Panc1 (cell line): ENCODE data around the gene BCO2. TPM values are rescaled to one million over a fixed set of nuclear protein-coding genes. Genes with fewer than 3 reads are reported as not detected.

Source experiments
- ATAC-seq: fragments of 200-7000 bp; cut with Tn5 transposase; 2 replicates; pipeline ENCODE4 v1.9.1; 2020; ENCODE audit warnings: mild to moderate bottlenecking, moderate library complexity
- BruUV-seq: library from RNA; stranded (reverse); fragments of 400-500 nt; replicated peaks from 2 replicates; lab custom pipeline; 2021; lab: Mats Ljungman, UMichigan
- CTCF ChIA-PET: fragments of 300-600 bp; sonication (Branson Sonifier 250); formaldehyde crosslinking; loops from one replicate; lab custom pipeline; 2022; ENCODE audit warnings: antibody characterized with exemption; lab: Charles Lee
- POLR2A ChIA-PET: fragments of 300-600 bp; sonication (Branson Sonifier 250); formaldehyde crosslinking; loops from one replicate; lab custom pipeline; 2022; ENCODE audit warnings: antibody characterized with exemption; lab: Charles Lee
- DNase-seq: peaks from one replicate; pipeline ENCODE4 v3.0.0-alpha.2; 2010; ENCODE audit warnings: low read depth, low spot score
- H3K27ac ChIP-seq: 2 replicates; pipeline ENCODE4 v1.5.1; 2011; ENCODE audit warnings: mild to moderate bottlenecking, low read length, inconsistent platforms
- H3K27me3 ChIP-seq: fragments of 200-500 bp; sonication (Bioruptor generic); 2 replicates; pipeline ENCODE4 v1.6.0; 2014; ENCODE audit warnings: low read length, inconsistent platforms; ENCODE audit not compliant: control insufficient read depth, insufficient read depth
- H3K36me3 ChIP-seq: fragments of 200-500 bp; sonication (Bioruptor generic); 2 replicates; pipeline ENCODE4 v1.5.1; 2014; ENCODE audit warnings: inconsistent platforms, mild to moderate bottlenecking, low read length, moderate library complexity; ENCODE audit not compliant: control insufficient read depth, insufficient read depth
- H3K4me1 ChIP-seq: 2 replicates; pipeline ENCODE4 v1.5.1; 2011; ENCODE audit warnings: inconsistent platforms, mild to moderate bottlenecking, low read length, moderate library complexity; ENCODE audit not compliant: control insufficient read depth, insufficient read depth
- H3K4me3 ChIP-seq, 2 experiments: 2 replicates each; pipeline ENCODE4 v1.5.1; 2011 to 2012; ENCODE audit warnings: low read depth in 2 of 2, low read length in 2 of 2, mild to moderate bottlenecking in 2 of 2, inconsistent platforms in 1 of 2, moderate library complexity in 1 of 2
- H3K9me3 ChIP-seq: fragments of 200-500 bp; sonication (Bioruptor generic); 2 replicates; pipeline ENCODE4 v1.5.1; 2014; ENCODE audit warnings: low read depth, mild to moderate bottlenecking, inconsistent platforms, low read length, moderate library complexity; ENCODE audit not compliant: control insufficient read depth, insufficient read depth
- POLR2AphosphoS5 ChIP-seq: IDR thresholded peaks from 2 replicates; pipeline ENCODE4 v1.6.1; 2012; ENCODE audit warnings: mild to moderate bottlenecking, low read depth, low read length, moderate library complexity
- SIN3A ChIP-seq: IDR thresholded peaks from 2 replicates; pipeline ENCODE4 v1.6.1; 2012; ENCODE audit warnings: low read depth, mild to moderate bottlenecking, low read length, moderate library complexity, borderline replicate concordance; ENCODE audit not compliant: insufficient read depth
- TCF7L2 ChIP-seq: IDR thresholded peaks from 2 replicates; pipeline ENCODE4 v1.6.1; 2011; ENCODE audit warnings: mild to moderate bottlenecking, low read depth, low read length, inconsistent platforms
- in situ Hi-C: cut with HindIII; loops from 2 replicates; pipeline ENCODE4 v1.10.0; 2016; ENCODE audit warnings: low sequenced_read_pairs, low pct_unique_long_range_greater_than_20kb
- intact Hi-C: fragments of 100-400 bp; cut with micrococcal nuclease; formaldehyde crosslinking; loops from one replicate; pipeline ENCODE4 v1.10.0; 2022; ENCODE audit not compliant: unreplicated experiment
- total RNA-seq: library from RNA; stranded (reverse); gene quantifications from one replicate; pipeline ENCODE4 v1.2.1, GENCODE V29; 2021; ENCODE audit not compliant: unreplicated experiment
- TF ChIP-seq, protein P1 (sequence below): fragments of 450-650 bp; IDR thresholded peaks from 2 replicates; pipeline ENCODE4 v1.5.1; 2017; ENCODE audit warnings: mild to moderate bottlenecking
- TF ChIP-seq, protein P2 (sequence below), 2 experiments: IDR thresholded peaks; 2 replicates each; pipeline ENCODE4 v1.6.1; 2011 to 2012; ENCODE audit warnings: low read depth in 2 of 2, control low read depth in 1 of 2, low read length in 1 of 2, mild to moderate bottlenecking in 1 of 2, moderate library complexity in 1 of 2; ENCODE audit not compliant: insufficient read depth in 1 of 2

BCO2 gene
- total RNA-seq, 1 experiment from 2014 or later = 2.5 TPM

DNA sequence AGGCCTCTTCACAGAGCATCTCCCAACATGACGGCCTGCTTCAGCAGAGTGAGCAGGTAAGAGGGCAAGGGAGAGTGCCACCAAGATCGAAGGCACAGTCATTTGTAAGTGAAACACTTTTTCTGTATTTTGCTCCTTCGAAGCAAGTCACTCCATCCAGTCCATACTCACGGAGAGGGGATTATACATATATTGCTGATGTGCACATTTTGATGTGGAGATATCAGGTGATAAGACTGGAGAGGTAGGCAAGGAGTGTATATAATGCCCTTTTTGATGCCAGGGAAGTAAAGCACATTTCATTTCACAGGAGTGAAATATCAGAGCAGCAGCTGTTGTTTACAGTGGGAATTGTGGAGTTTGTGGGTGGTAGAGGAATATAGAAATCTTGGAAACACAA is 62.1 kb downstream of the BCO2 start:
- no peaks in the 10 kb centered on the region for H3K9me3 ChIP-seq
- in situ Hi-C loops = no loop called here
- DNase-seq (no peak), ATAC-seq (no peak)
- no peaks in the 10 kb centered on the region for H3K27me3 ChIP-seq
- peak overlapping the region; percentile 44; the same call in 1 of the 2 replicates for H3K27ac ChIP-seq
- H3K36me3 ChIP-seq = peaks cover 17% of the 10 kb centered on the region
- peaks cover 3% of the 10 kb centered on the region for H3K4me1 ChIP-seq
- ChIA-PET POLR2A (no interaction called here), CTCF (no interaction called here)
- TF ChIP-seq, protein P1, sequence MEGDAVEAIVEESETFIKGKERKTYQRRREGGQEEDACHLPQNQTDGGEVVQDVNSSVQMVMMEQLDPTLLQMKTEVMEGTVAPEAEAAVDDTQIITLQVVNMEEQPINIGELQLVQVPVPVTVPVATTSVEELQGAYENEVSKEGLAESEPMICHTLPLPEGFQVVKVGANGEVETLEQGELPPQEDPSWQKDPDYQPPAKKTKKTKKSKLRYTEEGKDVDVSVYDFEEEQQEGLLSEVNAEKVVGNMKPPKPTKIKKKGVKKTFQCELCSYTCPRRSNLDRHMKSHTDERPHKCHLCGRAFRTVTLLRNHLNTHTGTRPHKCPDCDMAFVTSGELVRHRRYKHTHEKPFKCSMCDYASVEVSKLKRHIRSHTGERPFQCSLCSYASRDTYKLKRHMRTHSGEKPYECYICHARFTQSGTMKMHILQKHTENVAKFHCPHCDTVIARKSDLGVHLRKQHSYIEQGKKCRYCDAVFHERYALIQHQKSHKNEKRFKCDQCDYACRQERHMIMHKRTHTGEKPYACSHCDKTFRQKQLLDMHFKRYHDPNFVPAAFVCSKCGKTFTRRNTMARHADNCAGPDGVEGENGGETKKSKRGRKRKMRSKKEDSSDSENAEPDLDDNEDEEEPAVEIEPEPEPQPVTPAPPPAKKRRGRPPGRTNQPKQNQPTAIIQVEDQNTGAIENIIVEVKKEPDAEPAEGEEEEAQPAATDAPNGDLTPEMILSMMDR = no peak
- TF ChIP-seq SIN3A = no peak
- TF ChIP-seq TCF7L2 = no peak
- no peak for TF ChIP-seq POLR2AphosphoS5
- TF ChIP-seq, protein P2, sequence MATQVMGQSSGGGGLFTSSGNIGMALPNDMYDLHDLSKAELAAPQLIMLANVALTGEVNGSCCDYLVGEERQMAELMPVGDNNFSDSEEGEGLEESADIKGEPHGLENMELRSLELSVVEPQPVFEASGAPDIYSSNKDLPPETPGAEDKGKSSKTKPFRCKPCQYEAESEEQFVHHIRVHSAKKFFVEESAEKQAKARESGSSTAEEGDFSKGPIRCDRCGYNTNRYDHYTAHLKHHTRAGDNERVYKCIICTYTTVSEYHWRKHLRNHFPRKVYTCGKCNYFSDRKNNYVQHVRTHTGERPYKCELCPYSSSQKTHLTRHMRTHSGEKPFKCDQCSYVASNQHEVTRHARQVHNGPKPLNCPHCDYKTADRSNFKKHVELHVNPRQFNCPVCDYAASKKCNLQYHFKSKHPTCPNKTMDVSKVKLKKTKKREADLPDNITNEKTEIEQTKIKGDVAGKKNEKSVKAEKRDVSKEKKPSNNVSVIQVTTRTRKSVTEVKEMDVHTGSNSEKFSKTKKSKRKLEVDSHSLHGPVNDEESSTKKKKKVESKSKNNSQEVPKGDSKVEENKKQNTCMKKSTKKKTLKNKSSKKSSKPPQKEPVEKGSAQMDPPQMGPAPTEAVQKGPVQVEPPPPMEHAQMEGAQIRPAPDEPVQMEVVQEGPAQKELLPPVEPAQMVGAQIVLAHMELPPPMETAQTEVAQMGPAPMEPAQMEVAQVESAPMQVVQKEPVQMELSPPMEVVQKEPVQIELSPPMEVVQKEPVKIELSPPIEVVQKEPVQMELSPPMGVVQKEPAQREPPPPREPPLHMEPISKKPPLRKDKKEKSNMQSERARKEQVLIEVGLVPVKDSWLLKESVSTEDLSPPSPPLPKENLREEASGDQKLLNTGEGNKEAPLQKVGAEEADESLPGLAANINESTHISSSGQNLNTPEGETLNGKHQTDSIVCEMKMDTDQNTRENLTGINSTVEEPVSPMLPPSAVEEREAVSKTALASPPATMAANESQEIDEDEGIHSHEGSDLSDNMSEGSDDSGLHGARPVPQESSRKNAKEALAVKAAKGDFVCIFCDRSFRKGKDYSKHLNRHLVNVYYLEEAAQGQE (IDR thresholded peaks at IDR 0.05; ENCODE audit: insufficient read depth in 1 of 2, low read depth in 2 of 2, low read length in 1 of 2) = no peak
- BruUV-seq = no TSS peak
- no peak overlapping the region for H3K4me3 ChIP-seq
- intact Hi-C loops = no loop called here

DNA sequence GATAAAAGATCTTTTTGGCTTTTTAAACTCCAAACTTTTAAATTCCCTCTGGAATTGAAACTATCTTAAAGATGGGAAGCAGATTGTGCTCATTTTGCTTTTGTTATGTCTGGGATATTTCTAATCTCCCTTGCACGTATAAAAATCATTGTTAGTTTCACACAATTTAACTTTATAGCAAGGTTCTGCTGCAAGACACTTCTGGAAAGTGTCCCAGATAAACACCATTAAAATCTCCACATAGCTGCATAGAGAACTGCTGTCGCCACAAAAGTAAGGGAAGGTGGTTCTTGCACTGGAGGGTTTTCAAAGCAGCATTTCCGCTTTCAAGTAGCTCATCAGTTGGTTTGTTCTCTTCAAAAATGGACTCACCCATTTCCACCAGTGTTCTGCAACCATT is 62.7 kb downstream of the BCO2 start:
- no peaks in the 10 kb centered on the region for H3K27me3 ChIP-seq
- DNase-seq = no peak
- peaks cover 3% of the 10 kb centered on the region for H3K4me1 ChIP-seq
- H3K36me3 ChIP-seq = peaks cover 16% of the 10 kb centered on the region
- ChIA-PET CTCF (no interaction called here), POLR2A (no interaction called here)
- no peaks in the 10 kb centered on the region for H3K9me3 ChIP-seq
- no TSS peak for BruUV-seq
- ATAC-seq = peak; percentile 56; the same call in 1 of the 2 replicates
- no peak overlapping the region for H3K27ac ChIP-seq
- H3K4me3 ChIP-seq = no peak overlapping the region
- TF ChIP-seq, protein P2 (IDR thresholded peaks at IDR 0.05; ENCODE audit: insufficient read depth in 1 of 2, low read depth in 2 of 2, low read length in 1 of 2) = no peak
- TF ChIP-seq TCF7L2 = peak; percentile 75; the same call in 1 of the 2 replicates
- in situ Hi-C loops = no loop called here
- intact Hi-C loops = no loop called here
